ENCODE data around the gene DHRS12.

DHRS12 gene

DNA sequence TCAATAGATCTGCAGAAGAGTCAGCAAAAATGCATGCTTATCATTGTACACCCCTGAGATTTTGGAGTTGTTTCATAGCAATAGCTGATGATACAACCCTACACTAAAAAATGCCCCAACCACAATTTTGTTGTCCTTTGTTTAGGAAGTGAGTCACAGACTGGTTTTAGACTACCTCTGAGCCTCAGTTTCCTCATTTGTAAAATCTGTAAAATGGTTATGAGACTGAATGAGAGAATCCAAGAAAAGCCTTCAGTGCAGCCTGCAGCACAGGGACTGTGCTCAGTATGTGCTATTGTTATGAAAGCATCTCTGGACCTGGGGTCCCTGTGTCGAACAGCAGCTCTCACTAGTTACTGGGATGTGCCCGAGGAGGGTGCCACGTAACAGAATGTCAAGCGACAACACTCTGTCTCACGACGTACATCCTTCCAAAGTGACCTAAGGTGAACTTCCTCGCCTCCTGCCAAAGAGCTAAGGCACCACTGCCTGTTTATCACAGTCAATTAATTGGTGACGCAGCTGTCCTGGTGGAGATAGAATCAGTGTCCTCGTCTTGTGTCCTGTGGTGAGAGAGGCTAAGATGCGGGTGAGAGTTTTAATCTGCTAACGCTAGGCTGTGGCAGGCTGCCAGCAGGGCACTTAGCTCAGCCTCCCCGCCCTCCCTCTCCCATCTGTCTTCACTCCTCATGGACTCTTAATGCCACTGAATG is 18.1 kb downstream of the DHRS12 start:
- DNase-seq (ENCODE audit: low read depth, low spot score), result no peak
- no peak overlapping the region for H3K27ac ChIP-seq

DNA sequence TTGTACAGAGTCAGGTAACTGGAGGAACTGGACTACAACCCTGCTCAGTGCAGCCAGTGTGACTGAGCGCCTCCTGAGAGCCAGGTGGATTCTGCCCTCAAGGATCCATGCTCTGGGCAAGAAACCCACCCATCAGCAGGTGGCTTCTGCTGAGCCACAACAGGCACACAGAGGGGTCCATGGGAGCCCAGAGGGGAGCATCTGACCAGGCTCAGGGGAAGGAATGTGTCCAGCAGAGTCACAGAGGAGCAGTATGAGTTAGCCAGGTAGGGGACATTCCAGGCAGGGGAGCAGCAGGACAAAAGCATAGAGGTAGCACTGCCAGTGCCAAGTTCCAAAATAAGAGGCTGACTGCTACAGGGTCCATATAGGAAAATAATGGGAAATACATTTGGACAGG is 19.9 kb downstream of the DHRS12 start:
- H3K27ac ChIP-seq, result no peak overlapping the region
- DNase-seq (ENCODE audit: low read depth, low spot score), result no peak

DNA sequence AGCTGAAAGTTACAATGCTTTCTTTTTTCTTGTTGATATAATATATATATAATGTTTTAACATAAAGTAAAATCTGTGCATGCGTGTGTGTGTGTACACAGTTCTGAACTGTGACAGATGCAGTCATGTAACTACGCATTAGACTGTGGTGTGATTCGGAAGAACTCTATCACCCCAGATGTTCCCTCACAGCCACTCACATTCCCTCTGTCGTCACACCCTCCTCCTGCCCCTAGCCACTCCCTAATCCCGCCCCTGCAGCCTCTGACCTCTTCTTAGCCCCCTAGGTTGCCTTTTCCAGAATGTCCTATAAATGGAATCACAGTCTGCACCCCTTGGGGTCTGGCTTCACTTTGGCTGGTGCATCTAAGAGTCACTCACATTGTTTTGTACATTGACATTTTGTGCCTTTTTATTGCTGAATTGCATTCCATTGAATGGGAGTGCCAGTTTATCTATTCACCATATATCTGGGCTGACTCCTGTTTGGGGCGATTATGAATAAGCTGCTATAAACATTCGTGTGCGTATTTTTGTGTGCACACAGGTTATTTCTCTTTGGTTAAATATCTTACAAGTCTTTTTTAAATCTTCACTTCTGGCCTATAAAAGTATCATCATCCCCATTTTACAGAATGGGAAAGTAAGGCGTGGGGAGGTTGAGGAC is 20.4 kb downstream of the DHRS12 start:
- H3K27ac ChIP-seq, result no peak overlapping the region
- DNase-seq (ENCODE audit: low read depth, low spot score), result no peak

DNA sequence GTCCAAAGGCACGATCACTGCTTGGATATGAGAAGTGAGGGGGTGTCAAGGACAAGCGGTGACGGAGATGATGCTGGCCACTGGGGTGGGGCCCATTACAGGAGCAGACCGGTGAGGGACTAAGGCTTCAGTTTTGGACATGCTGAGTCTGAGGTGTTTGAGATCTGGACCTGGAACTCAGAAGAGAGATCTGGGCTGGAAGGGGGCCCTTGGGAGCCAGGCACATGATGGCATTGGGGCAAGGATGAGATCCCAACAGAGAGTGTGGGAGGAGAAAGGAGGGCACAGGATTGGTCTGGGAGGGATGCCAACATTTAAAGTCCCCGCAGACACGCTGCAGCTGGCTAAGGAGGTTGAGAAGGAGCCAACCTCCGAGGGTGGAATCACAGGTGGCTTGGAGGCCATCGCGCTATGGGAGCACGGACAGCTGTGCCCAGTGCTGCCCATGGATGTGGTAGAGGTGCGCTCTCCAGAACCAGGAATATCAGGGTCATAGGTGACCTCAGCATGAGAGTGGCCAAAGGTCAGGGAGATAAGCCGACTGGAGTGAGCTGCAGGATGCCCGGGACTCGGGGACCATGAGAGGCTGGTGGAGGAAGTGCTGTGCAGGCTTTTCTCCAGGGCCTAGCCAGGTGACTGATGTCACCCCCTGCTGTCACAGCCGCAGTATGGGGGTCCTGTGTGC is 21.8 kb downstream of the DHRS12 start:
- no peak overlapping the region for H3K27ac ChIP-seq
- no peak for DNase-seq (ENCODE audit: low read depth, low spot score)

- no peak for DNase-seq (ENCODE audit: low read depth, low spot score)
- H3K27ac ChIP-seq, result no peak overlapping the region
Observed at GRCh38 chr13:51781246-51782022, 22.5 kb downstream of the DHRS12 start.

GRCh38 chr13:51780099-51780498 is 23.9 kb downstream of the DHRS12 start:
- no peak for DNase-seq (ENCODE audit: low read depth, low spot score)
- H3K27ac ChIP-seq, result no peak overlapping the region

- H3K27ac ChIP-seq, result no peak overlapping the region
- no peak for DNase-seq (ENCODE audit: low read depth, low spot score)
Observed at GRCh38 chr13:51778392-51778791, 25.6 kb downstream of the DHRS12 start.

GRCh38 chr13:51777921-51778320 is 26.0 kb downstream of the DHRS12 start:
- no peak overlapping the region for H3K27ac ChIP-seq
- DNase-seq (ENCODE audit: low read depth, low spot score), result no peak

DNA sequence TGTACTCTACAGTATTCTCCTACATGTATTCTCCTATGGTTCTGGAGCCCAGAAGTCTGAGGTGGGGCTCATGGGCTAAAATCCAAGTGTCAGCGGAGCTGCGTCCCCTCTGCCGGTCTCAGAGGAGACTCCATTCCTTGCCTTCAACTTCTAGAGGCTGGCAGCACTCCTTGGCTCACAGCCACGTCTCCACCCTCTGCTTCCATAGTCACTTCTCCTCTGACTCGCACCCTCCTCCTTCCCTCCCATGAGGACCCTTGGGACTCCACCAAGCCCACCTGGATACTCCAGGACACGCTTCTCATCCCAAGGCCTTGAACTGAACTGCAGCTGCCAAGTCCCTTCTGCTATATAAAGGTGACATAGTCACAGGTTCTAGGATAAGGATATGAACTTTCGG is 27.8 kb downstream of the DHRS12 start:
- H3K27ac ChIP-seq, result no peak overlapping the region
- no peak for DNase-seq (ENCODE audit: low read depth, low spot score)

GRCh38 chr13:51773515-51773914 is 30.4 kb downstream of the DHRS12 start:
- H3K27ac ChIP-seq, result no peak overlapping the region
- DNase-seq (ENCODE audit: low read depth, low spot score), result no peak

DNA sequence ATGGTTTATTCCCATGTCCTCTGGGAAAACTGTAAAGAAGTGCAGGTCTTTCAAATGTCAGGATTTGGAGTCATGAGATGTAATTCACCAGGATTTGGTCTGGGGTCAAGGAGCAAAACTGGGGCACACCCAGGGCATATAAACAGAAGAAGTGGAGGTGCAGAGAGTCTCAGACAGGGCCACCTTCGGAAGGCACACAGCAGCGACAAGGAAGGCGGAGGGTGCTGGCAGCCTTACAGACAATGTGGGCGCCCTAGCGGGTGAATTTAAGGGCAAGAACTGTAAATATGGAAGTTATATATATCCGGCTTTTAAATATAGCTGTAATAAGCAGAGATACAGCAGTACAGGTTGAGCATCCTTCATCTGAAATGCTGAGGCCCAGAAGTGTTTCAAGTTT is 31.2 kb downstream of the DHRS12 start:
- DNase-seq (ENCODE audit: low read depth, low spot score), result no peak

GRCh38 chr13:51772105-51772455 is 31.9 kb downstream of the DHRS12 start:
- no peak overlapping the region for H3K27ac ChIP-seq
- no peak for DNase-seq (ENCODE audit: low read depth, low spot score)

More for the DNA sequence above, 31.2 kb downstream of the DHRS12 start:
- no peak overlapping the region for H3K27ac ChIP-seq

DNA sequence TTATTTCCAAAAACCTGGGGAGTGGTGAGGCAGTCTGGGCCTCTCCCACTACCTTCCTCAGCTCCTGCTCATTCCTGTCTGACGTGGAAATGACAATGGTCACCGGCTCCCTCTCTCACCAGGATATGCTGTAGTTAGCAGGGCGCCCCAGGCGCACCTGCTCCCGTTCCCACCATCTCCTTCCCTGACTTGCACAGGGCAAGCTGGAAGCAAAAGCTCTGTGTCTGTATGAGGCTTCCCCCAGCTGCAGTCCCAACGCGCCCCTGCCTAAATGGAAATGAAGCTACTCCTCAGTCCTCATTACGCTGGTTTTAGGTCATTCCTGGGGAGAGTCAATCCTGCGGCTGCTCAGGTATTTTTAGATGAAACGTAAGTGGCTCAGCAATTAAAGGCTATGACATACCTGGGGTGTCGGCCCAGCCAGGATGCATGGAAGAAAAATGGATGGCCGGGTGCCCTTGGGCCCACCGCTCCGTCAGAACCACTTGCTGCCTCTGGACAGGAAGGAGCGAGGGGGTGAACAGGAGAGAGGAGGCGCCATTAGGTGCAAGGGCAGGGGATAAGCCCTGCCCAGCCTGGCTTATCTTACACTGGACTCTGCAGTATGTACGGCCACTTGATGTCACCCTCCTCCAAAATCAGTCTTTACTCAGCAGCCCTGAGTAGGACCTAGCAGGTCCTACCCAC is 32.4 kb downstream of the DHRS12 start:
- H3K27ac ChIP-seq, result no peak overlapping the region

DNA sequence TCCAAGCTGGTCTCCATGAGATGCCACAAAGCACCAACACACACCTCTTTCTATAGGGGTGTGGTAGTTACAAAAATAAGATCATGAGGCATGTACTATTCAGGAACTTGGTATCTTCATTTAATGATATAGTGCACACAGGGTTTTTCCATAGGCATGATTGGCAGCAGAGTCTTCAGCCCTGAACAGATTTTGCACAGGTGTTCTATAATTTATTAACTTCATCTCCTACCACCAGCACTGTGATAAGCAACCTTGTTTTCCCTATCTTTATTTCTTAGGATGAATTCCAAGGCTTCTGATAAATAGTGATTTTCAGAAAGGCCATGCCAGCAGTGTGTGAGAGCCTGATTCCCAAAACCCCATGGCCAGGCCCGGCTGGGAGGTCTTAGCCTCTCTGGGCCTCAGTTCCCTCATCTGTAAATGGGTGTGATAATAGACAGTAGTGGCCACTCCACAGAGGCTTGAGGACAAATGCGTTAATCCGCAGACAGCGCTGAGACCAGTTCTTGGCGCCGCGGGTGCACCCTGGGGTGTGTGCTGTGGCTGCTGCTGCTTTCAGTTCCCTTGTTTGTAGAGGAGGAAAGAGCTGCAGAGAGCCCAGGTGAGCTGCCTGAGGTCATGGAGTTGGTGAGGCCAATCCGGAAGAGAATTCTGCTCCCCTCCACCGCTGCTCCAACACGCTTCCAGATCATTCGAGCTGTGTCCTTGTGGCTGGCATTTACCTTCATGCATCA is 33.1 kb downstream of the DHRS12 start:
- no peak overlapping the region for H3K27ac ChIP-seq
- no peak for DNase-seq (ENCODE audit: low read depth, low spot score)

More for the DNA sequence above, 32.4 kb downstream of the DHRS12 start:
- no peak for DNase-seq (ENCODE audit: low read depth, low spot score)

GRCh38 chr13:51770160-51770559 is 33.8 kb downstream of the DHRS12 start:
- no peak for DNase-seq (ENCODE audit: low read depth, low spot score)
- no peak overlapping the region for H3K27ac ChIP-seq

DNA sequence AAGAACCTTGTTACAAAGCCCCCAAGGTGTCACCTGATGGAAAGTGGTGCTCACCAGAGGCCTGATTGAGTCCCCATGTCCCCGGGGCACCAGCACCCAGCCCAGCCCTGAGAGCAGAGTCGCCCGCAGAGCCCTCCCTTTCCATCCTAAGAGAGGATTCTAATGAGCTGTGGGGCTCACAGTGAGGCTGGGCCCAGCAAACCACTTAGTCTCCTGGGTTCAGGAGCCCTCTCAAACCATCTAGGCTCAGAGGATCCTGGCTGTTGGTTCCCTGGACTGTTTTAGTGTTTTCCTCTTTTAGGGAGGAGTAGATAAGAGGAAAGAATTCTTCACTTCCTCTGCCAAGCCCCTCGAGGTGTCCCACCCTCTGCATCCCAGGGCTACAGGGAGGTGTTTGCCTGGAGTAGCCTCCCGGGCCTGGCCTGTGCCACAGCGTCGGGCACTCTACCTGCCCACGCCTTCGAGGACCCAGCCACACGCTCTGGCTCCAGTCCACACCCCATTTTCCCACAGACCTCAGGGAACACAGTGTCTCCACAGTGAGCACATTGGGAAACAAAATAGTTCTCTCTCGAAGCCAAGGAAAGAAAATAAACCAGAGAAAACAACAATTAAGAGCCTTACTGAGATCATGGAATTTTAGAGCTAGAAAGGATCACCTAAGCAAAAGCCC is 34.4 kb downstream of the DHRS12 start:
- H3K27ac ChIP-seq, result no peak overlapping the region
- no peak for DNase-seq (ENCODE audit: low read depth, low spot score)

DNA sequence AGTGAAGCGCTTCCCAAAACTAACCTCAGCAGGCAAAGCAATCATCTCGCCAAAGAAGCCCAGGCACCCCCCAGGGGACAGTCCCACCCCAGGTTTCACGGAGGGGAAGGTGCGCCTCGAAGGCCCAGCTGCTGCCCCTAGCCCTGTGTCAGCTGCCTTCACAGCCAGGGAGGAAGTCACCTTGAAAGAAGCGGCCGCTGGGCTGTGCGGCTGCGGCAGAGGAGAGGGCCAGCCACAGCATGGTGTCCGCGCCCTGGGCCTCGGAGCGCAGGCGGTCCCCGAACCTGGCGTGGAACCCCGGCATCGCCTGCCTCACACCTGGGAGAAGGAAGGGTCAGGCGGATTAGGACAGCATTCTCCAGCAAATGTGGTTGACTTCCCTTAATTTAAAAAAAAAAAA is 35.0 kb downstream of the DHRS12 start:
- H3K27ac ChIP-seq, result no peak overlapping the region
- DNase-seq (ENCODE audit: low read depth, low spot score), result no peak

DNA sequence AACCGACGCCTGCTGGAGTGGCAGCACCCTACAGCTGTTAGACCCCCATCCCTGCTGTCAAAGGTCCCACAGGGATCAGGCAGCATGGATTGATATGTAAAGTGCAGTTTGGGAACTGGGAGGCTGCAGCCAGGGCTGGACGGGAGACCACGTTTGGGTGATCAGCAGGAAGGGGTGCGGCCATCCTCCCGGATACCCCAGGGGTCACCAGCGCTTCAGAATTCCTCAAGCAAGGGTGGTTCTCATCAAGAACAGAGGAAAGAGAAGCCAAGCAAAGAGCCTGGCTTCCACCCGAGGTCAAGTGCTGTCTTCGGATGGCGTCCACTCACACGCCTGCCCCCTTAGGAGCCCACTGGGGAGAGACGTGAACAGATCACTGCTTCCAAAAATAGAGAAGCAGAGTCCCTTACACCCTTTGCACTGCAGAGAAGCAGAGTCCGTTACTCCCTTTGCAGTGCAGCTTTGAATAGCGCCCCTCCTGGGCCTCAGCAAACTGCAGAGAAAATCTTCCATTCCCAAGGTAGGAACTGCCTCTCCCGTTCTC is 35.5 kb downstream of the DHRS12 start:
- DNase-seq (ENCODE audit: low read depth, low spot score), result no peak
- H3K27ac ChIP-seq, result no peak overlapping the region

DNA sequence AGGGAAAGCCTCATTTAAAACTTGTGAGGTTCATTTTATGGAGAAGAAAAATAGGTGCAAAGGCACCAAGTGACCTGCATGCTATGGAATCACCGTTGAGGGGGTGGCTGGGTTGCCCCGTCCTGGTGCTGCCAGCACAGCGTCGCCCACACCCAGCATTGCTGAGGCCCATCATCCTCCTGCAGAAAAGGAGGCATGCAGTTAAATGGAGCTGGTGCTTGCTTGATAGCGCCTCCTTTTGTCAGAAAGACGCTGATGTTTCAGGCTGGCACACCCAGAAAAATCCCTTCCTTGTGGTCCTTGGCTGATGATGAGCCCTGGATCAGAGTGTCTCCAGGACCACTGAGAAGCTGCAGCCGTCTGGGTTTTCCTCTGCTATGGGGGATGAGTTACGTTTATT is 36.9 kb downstream of the DHRS12 start:
- no peak for DNase-seq (ENCODE audit: low read depth, low spot score)

More for the DNA sequence above, 36.9 kb downstream of the DHRS12 start:
- no peak overlapping the region for H3K27ac ChIP-seq
